ENCODE data around the gene BBS2.

Gene BBS2

DNA sequence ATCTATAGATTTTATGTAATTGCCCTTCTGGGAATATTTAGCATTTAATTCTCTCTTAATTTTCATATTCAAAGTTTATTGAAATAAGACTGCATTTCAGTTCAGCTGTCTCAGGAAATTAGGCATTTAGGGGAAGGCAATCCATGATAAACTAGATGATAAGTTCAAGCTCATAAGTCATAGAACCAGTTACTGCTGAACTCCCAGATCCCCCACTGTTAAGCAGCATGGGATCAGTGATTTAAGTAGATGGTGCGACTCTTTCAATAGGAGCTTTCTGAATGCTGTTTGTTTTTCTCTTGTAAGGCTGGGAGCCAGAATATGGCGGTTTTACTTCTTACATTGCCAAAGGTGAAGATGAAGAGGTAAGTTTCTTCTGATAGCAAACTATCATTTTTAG lies 44.6 kb downstream of the BBS2 start:
- DNase-seq, result no peak

DNA sequence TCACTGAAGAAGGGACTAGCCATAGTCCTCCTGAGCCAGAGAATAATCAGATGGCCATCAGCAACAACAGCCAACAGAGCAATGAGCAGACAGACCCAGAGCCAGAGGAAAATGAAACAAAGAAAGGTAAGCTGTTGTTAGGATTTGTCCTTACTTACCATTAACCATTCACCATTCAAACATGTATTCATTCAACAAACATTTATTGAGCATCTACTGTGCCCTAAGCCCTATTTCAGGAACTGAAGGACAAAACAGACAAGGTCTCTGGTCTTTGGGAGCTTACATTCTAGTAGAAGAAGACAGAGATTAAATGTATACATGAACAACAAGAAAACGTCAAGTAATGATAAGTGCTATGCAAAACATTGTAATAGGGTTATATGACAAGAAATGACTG lies 49.2 kb downstream of the BBS2 start:
- DNase-seq, result no peak

DNA sequence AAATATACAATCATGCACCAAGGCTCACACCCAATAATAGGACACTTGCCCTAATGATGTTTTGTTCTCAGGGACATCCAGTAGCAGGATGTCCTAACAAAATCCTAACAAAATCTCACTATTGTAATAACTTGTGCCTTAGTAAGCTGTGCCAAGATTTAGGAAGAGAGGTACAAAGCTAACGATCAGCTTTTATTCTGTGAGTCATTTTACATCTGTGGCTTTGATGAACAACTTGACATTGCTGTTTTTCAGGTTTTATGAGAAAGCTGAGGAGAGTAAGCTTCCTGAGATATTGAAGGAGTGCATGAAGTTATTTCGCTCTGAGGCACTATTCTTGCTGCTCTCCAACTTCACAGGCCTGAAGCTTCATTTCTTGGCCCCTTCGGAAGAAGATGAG lies 49.6 kb downstream of the BBS2 start:
- no peak for DNase-seq

DNA sequence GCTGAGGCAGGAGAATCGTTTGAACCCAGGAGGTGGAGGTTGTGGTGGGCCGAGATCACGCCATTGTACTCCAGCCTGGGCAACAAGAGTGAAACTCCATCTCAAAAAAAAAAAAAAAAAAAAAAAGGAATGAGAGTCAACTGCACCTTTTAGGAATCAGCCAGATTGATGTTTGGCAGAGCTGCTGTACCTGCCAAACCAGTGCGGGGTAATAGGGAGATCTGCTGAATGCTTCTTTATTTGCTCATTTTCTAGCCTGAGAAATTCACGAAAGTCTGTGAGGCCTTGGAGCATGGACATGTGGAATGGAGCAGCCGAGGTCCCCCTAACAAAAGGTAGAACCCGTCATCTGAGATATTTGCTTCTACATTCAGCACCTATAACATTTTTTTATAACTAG lies 50.1 kb downstream of the BBS2 start:
- DNase-seq, result no peak

DNA sequence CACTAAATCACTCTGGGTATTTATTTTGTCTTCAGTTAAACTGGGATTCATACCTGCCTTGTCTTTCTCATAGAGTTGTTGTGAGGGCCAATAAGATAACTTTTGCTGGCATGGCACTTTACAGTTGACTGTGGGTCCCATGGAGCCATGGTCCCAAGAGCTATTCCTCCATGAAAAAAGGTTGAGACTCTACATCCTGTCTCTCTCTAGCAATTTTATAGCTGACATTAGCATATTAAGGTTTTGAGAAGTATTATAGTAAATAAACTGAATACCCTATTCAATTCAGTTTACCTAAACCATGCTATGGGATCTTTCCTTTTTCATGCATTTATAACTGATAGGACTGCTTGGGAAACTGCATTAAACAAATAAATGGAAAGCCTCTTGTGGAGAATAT lies 51.0 kb downstream of the BBS2 start:
- DNase-seq, result no peak

DNA sequence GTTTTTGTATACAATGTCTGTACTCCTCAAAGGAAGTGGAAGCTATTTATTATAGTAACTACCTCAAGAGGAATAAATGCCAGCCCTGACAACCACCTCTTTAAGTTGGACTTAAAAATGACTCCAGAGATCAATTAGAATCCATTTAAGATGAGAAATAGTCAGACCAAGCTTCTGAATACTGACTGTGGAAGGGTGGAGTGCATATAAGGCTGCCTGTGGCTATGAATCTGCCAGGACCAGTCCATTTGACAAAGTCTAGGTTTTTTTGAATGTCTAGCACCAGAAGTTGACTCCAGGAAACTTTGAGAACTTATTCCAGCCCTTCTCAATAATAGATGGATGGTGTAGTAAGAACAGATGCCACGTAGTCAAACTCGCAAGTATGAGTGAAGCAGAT lies 53.5 kb downstream of the BBS2 start:
- DNase-seq, result no peak

DNA sequence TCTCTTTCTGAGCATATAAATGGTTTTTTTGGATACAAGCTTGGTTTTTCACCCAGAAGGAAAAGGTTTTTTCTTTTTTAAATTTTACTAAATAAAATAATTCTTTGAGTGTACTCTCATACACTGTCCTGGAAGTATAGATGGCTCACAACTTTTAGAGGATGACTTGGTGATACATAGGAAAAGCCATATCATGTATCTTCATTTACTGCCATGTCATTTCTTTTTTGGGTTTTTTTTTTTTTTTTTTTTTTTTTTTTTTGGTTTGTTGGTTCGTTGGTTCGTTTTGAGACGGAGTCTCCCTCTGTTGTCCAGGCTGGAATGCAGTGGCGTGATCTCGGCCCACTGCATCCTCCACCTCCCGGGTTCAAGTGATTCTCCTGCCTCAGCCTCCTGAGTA lies 56.7 kb downstream of the BBS2 start:
- no peak for DNase-seq

DNA sequence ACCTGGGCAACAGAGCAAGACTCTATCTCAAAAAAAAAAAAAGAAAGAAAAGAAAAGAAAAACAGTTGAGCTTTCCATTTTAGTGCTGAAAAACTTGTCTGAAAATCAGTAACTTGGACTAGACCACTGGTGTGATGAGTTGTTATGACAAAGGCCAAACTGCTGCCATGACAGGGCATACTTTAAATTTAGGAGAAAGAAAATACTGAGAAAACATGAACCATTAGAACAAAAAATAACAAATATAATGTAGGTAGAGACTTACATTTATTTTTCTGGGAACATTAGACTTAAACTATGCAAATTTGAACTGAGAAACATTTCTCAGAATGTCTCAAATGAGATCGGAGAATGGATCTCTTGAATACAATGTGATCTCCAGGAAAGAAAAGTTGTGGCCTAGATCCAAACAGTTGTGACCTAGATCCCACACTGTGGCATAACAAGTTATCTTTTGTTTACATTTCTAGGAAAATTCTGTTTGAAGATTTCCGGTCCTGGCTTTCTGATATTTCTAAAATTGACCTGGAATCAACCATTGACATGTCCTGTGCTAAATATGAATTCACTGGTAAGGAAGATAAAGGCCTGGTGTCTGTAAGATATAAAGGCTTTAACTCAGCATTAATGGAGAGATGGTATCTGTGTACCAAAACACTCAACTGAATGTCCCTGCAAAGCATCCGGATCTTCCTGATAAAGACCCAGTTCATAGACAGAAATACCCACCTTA lies 57.6 kb downstream of the BBS2 start:
- DNase-seq, result no peak

DNA sequence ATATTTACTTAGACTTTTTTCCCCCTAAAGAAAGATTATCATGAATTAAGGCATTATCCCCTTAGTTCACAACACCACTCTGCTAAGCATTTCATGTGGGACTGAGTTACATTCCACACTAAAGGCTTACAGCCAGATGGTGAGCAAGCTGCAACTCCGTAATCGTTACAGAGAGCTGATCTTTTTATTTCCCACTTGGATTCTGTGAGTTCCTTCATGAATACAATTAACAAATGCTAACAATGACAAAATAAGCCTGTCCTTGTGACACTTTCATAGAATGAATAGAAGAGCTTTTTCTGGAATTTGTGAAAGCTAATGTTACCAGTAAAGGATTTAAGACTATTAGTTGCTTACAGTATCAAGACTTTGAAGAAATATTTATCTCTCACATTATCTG lies 59.7 kb downstream of the BBS2 start:
- DNase-seq, result no peak

DNA sequence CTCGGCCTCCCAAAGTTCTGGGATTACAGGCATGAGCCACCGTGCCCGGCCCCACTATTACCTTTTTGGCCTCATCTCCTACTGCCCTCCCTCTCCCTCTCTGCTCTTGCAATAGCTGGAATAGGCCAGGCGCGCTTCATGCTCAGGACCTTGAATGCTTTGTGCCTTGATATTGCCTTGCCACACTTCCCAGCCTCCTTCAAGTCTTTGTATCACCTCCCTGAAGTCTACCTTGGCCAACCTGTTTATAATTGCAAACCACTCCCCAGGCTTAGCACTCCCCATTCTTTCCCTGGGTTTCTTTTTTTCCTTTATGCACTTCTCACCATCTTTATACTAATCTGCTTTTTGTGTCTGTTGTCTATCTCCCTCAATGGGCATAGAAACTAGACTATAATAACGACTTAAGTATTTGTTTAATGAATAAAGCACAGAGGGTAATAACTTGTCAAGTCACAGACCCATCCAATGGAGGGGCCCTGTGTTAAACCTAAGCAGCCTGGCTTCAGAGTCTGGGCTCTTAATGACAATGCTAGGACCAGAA lies 61.8 kb downstream of the BBS2 start:
- no peak for DNase-seq

DNA sequence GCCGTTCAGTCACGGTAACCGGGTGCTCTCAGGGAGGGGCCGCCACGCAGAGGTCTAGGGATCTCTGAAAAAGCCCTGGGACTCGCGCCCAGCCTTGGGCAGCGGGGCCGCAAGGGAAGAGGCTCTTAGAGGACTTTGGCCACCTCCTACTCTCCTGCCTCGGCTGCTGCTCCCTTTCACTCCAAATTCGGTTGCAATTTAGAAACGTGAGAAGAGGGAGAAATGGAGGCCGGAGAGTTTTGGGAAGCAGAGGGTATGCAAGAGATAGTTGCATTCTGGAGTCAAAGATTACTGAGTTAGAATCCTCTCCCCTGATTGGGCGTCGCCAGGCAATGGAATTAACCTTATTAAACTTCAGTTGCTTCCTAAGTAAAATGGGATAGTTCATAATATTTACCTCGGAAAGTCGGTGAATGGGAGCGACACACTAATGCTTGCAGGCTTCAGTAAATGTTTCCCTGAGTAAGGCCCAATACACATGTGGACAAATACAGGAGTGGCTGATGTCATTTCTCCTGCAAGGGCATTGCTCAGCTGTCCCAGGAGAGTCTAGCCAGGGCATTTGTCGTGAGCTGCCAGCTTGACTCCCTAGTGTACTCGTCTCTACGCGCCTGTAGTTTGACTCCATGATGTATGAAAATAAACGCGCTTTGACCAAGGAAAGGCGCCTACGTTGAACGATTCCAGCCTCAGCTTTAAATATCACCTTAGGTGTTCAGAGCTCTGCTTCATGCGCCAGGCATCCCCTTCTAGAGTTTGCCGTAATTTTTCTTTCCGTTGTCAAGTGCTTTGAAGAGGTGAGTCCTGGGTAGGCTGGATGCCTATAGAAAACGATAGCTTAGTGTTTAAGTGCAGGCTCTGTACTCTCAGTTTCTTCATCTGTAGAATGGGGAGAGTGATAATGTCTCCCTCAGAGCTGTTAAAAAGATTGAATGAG lies 67.8 kb downstream of the BBS2 start:
- DNase-seq, result no peak

DNA sequence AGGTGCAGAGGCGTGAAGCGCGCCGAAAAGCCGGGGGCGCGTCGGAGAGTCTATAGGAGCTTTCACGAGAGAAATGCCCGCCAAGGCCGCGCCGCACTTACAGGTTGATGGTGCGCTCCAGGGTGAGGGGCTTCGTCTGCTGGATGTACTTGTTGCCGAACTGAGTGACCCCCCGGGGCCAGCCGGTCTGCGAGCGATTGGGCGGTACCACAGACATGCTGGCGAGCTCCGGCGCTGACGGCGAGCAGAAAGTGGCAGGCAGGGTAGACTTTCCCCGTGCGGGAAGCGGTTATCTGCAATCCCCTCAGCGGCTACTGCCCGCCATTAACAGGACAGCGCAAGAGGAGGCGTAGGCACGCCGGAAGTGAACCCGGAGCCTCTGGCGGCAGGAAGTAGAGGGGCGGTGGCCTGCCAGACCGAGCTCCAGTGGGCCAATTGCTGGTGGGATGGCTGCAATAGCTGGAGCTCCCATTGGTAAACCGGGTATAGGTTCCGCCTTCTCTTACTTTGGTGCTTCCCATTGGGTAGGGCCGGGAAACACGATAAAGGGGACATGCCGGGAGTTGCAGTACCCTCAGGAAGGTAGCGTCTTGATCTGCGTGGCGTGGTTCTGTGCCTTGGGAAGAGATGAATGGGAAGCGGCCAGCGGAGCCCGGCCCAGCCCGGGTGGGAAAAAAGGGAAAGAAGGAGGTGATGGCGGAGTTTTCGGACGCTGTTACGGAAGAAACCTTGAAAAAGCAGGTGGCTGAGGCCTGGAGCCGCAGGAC lies 68.7 kb downstream of the BBS2 start, which contains the start of the genes NUDT21 and OGFOD1:
TSS of gene NUDT21 (minus strand) at position 347 of the 767 bp plus-strand sequence. CDS start at position 217, 130 bp downstream.
TSS of gene OGFOD1 (plus strand) at position 569 of the 767 bp plus-strand sequence. CDS start at position 628, 59 bp downstream.
- peak; percentile 75 for DNase-seq

DNA sequence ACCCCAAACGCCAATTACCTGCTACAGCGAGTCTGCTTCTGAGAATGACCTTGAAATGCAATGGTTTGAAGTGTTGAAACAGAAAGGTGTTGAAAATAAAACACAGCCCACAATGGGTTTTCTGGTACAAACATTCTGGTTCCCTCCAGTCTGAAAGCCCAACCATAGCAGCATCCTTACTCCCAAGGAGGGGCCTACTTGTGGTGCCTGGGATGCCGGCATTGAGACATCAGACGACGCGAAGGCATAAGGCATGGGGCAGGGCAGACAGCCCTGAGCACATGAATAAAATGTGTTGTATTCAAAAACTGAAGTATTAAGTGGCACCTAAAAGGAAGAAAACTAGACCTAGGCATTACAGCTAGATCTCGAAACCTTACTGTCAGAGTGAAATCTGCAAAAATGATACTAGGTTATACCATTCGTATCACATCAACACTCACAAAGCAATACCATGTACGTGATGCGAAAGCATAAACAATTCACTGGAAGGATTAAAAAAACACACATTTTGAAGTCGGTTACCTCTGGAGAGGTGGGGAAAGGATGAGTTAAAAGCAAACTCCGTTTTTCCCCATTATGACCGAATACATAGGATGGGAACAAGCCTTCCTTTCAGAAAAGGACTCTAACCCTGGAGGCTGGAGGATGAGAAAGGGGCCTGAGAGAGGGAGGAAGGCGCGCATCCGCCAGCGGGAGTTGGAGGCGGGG lies 69.4 kb downstream of the BBS2 start:
- DNase-seq, result no peak

DNA sequence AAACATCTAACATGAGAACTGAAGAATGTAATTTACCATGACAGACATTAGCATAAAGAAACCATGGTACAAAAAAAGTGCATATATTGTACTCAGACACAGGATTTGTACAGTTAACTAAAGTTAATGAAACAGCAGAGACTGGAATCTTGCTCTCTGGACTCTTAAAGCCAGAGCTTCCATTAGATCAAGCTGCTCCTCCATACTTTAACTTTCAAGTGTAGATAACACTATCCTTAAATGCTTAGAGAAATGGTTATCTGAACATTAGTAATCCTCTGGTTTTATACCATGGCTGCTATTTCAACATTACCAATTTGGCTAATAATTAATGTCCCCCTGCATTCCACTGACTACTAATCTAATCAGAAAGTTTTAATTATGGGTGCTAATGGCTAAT lies 71.8 kb downstream of the BBS2 start:
- no peak for DNase-seq

DNA sequence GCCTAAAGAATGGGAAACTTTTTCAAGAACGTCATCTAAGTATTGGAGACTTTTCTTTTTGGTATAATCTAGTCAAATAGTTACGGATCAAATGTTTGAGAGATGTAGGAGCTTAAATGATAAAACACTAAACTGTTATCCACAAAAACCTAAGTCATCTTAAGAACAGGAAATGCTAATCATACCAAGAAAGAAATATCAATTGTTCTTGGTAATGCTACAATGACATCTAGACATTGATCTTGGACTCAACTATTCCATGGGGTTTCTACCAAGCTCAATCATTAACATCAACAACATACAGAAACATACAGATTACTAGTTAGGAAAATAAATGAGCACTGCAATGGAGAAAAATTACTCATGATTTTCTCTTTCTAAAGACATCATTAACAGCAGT lies 72.5 kb downstream of the BBS2 start:
- DNase-seq, result no peak

DNA sequence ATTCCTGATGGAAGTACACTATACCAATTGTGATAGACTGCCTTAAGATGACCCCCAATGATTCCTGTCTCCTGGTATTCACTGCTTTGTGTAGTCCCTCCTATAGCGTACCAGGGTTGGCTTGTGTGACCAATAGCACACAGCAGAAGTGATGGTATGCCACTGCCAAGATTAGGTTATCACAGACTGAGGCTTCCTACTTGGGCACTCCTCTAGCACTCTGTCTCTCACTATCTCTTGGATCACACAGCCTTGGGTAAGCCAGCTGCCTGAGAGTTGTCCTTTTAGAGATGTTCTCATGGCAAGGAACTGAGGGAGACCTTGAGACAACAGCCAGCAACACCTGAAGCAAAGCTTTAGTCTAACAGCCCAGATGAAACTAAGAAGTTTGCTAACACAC lies 81.8 kb downstream of the BBS2 start:
- no peak for DNase-seq

DNA sequence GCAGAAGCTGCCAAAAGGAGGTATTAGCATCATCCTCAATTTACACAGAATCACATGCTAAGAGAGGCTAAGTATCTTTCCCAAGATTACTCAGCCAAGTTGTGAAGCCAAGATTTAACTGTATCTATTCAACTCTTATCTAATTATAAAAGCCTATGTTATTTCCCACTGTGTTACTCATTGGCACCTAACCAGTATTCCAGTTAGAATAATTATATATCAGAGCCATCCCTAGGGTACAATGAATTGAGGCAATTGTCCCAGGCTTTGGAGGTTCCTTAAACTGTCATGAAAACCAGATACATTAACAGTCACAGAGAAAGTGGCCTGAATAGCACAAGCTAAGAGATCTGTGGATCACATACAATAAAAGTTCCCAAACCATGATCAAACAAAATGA lies 83.6 kb downstream of the BBS2 start:
- DNase-seq, result no peak

Measured in NCI-H2029 treated with DMSO at 0.1 percent for 48 hours (cell line).